Uterus (tissue), 4 donors: ENCODE data around the gene KCNA10. TPM values are rescaled to one million over a fixed set of nuclear protein-coding genes. Genes with fewer than 3 reads are reported as not detected.

Experiments
- DNase-seq, 2 donors: peaks; one replicate each; pipeline ENCODE4 v3.0.0-alpha.2; 2019 to 2020
- H3K27ac ChIP-seq, 2 donors: fragments of 200-600 bp; sonication (generic); 1 replicate in 1 of 2; 2 replicates in 1 of 2; pipeline ENCODE4 v1.5.1; 2016 to 2018
- H3K27me3 ChIP-seq, 2 donors: fragments of 200-600 bp; sonication (generic); one replicate each; pipeline ENCODE4 v1.5.1; 2018 to 2019; ENCODE audit warnings: control low read depth in 1 of 2
- H3K36me3 ChIP-seq, 2 donors: fragments of 200-600 bp; sonication (generic); one replicate each; pipeline ENCODE4 v1.5.1; 2019; ENCODE audit warnings: control low read depth in 1 of 2
- H3K4me1 ChIP-seq, 2 donors: fragments of 200-600 bp; sonication (generic); one replicate each; pipeline ENCODE4 v1.5.1; 2018 to 2019; ENCODE audit warnings: control low read depth in 1 of 2
- H3K4me3 ChIP-seq, 2 donors: fragments of 200-600 bp; sonication (generic); 1 replicate in 1 of 2; 2 replicates in 1 of 2; pipeline ENCODE4 v1.5.1; 2018 to 2019; ENCODE audit warnings: mild to moderate bottlenecking in 1 of 2
- H3K9me3 ChIP-seq, 2 donors: fragments of 200-600 bp; sonication (generic); one replicate each; pipeline ENCODE4 v1.5.1; 2019; ENCODE audit warnings: control low read depth in 1 of 2
- POLR2A ChIP-seq, 2 donors: fragments of 450-650 bp; IDR thresholded peaks; one replicate each; pipeline ENCODE4 v1.6.1; 2016; ENCODE audit warnings: antibody characterized with exemption in 2 of 2, mild to moderate bottlenecking in 1 of 2, moderate library complexity in 1 of 2
- intact Hi-C: fragments of 100-400 bp; cut with DNase I; formaldehyde crosslinking; loops from one replicate; pipeline ENCODE4 v1.15.1; 2023; ENCODE audit warnings: low total_unique reads
- total RNA-seq, 4 donors: library from RNA; depleted of rRNA in 3 of 4; stranded (reverse); fragments of >200 nt in 3 of 4; gene quantifications; one replicate each; pipeline versions ENCODE4 v1.1.0 to v1.2.4, GENCODE V29; 2014 to 2023
- TF ChIP-seq, protein P1 (sequence below), 4 experiments: fragments of 200-600 bp in 2 of 4; fragments of 450-650 bp in 2 of 4; sonication (generic) in 2 of 4; IDR thresholded peaks; one replicate each; pipeline ENCODE4 v1.5.1; 2016 to 2019; ENCODE audit warnings: antibody characterized with exemption in 4 of 4, mild to moderate bottlenecking in 2 of 4, moderate library complexity in 1 of 4
- donor health status: DM: yes; HTN: yes; CAD: no.

The KCNA10 gene
- total RNA-seq, 4 donors from 2014 or later, result not detected

GRCh38 chr1:110559157-110559556, 40.2 kb upstream of the KCNA10 start:
- TF ChIP-seq POLR2A (IDR thresholded peaks at IDR 0.05), result no peak
- TF ChIP-seq, protein P1, sequence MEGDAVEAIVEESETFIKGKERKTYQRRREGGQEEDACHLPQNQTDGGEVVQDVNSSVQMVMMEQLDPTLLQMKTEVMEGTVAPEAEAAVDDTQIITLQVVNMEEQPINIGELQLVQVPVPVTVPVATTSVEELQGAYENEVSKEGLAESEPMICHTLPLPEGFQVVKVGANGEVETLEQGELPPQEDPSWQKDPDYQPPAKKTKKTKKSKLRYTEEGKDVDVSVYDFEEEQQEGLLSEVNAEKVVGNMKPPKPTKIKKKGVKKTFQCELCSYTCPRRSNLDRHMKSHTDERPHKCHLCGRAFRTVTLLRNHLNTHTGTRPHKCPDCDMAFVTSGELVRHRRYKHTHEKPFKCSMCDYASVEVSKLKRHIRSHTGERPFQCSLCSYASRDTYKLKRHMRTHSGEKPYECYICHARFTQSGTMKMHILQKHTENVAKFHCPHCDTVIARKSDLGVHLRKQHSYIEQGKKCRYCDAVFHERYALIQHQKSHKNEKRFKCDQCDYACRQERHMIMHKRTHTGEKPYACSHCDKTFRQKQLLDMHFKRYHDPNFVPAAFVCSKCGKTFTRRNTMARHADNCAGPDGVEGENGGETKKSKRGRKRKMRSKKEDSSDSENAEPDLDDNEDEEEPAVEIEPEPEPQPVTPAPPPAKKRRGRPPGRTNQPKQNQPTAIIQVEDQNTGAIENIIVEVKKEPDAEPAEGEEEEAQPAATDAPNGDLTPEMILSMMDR (IDR thresholded peaks at IDR 0.05), result no peak
- no peaks in the 10 kb centered on the region for H3K9me3 ChIP-seq
- H3K4me1 ChIP-seq, result no peaks in the 10 kb centered on the region
- DNase-seq, result no peak
- H3K27me3 ChIP-seq, result no peaks in the 10 kb centered on the region
- intact Hi-C loops, result no loop called here
- H3K36me3 ChIP-seq, result no peaks in the 10 kb centered on the region
- H3K27ac ChIP-seq, result no peak overlapping the region
- H3K4me3 ChIP-seq, result no peak overlapping the region

DNA sequence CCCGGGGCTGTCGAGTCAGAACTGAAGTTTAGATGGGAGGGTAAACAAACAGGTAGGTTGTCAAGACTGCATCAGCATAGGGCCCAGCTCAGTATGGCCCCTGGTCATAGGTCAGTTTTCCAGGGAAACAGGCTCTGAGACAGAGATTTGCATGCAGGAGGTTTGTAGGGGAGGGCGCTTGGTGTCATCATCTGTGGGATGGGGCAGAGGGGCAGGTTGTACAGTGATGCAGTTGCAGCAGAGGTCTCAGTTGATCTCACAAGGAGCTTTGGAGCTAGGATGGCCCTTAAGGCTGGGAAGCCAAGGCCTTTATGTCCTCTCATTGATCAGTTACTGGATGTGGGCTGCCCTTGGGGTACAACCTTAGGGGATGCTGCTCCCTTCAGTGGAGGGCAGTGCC, 38.5 kb upstream of the KCNA10 start:
- no peaks in the 10 kb centered on the region for H3K9me3 ChIP-seq
- no peak for TF ChIP-seq POLR2A (IDR thresholded peaks at IDR 0.05)
- TF ChIP-seq, protein P1 (IDR thresholded peaks at IDR 0.05), result no peak
- intact Hi-C loops, result no loop called here
- no peaks in the 10 kb centered on the region for H3K27me3 ChIP-seq
- no peak overlapping the region for H3K4me3 ChIP-seq
- H3K27ac ChIP-seq, result no peak overlapping the region
- no peak for DNase-seq
- H3K4me1 ChIP-seq, result no peaks in the 10 kb centered on the region
- H3K36me3 ChIP-seq, result no peaks in the 10 kb centered on the region

- Histone ChIP-seq H3K4me1 (no peaks in the 10 kb centered on the region), H3K36me3 (no peaks in the 10 kb centered on the region), H3K9me3 (no peaks in the 10 kb centered on the region), H3K4me3 (no peak overlapping the region), H3K27ac (no peak overlapping the region), H3K27me3 (no peaks in the 10 kb centered on the region)
- no peak for DNase-seq
- intact Hi-C loops, result no loop called here
- no peak for TF ChIP-seq POLR2A (IDR thresholded peaks at IDR 0.05)
- TF ChIP-seq, protein P1 (IDR thresholded peaks at IDR 0.05), result no peak
Measured at GRCh38 chr1:110556471-110556807, 37.5 kb upstream of the KCNA10 start.

DNA sequence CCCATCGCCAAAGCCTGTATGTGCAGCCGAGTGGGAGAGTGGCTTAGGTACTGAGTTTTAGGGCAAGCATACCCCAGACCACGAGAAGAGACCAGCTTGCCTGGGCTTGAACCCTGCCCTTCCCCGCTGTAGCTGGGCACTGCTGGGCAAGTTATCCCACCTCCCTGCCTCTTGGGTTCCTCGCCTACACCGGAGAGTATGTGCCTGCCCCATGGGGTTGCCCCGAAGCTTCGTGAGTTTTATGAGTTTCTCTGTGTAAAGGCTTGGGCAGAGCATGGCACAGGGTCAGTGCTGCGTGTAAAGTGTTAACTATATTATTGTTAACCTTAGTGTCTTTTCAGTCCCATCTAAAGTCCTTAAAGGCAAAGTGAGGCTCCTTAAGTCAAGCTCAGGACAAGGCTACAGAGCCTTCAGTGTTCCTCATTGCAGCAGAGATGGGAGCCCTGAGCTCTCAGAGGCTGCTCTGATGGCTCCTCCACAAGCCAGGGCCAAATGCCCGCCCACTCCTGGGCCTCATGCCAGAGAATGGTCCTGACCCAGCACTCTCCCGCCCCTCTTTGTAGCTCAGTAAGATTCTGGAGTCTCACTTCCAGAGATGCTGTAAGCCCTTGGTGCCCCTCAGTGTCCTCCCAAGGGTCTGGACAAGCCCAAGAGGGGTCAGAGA, 37.0 kb upstream of the KCNA10 start:
- H3K9me3 ChIP-seq, result no peaks in the 10 kb centered on the region
- H3K27me3 ChIP-seq, result peaks cover 0 to 1% of the 10 kb centered on the region in 2 donors
- intact Hi-C loops, result no loop called here
- peak overlapping the region in 1 of 2 donors; percentile 18 for H3K4me3 ChIP-seq
- peak; percentile 22 to 40 for DNase-seq
- TF ChIP-seq POLR2A (IDR thresholded peaks at IDR 0.05), result no peak
- TF ChIP-seq, protein P1 (IDR thresholded peaks at IDR 0.05), result no peak
- no peak overlapping the region for H3K27ac ChIP-seq
- no peaks in the 10 kb centered on the region for H3K36me3 ChIP-seq
- H3K4me1 ChIP-seq, result no peaks in the 10 kb centered on the region

- intact Hi-C loops, result no loop called here
- Histone ChIP-seq H3K9me3 (no peaks in the 10 kb centered on the region), H3K27me3 (peaks cover 0 to 2% of the 10 kb centered on the region in 2 donors), H3K4me1 (no peaks in the 10 kb centered on the region), H3K27ac (no peak overlapping the region), H3K36me3 (no peaks in the 10 kb centered on the region), H3K4me3 (peak overlapping the region in 1 of 2 donors; percentile 18)
- peak in 1 of 2 donors; percentile 18 for DNase-seq
- TF ChIP-seq POLR2A (IDR thresholded peaks at IDR 0.05), result no peak
- TF ChIP-seq, protein P1 (IDR thresholded peaks at IDR 0.05), result peak; percentile 26 to 57 (median 36)
Measured at GRCh38 chr1:110554871-110555801, 36.2 kb upstream of the KCNA10 start.
